Omental fat pad (tissue), 4 donors: Measurements from ENCODE around the gene PLA2G3. TPM values are rescaled to one million over a fixed set of nuclear protein-coding genes. Genes with fewer than 3 reads are reported as not detected.

Source experiments
- ATAC-seq: fragments of 150-250 bp; one replicate; pipeline ENCODE4 v1.9.1; 2016; ENCODE audit warnings: mild to moderate bottlenecking, moderate library complexity; ENCODE audit not compliant: low FRiP score
- DNase-seq: peaks from one replicate; pipeline ENCODE4 v3.0.0-alpha.2; 2019; ENCODE audit warnings: low spot score
- total RNA-seq, 4 donors: library from RNA; depleted of rRNA; stranded (reverse); fragments of >200 nt; gene quantifications; one replicate each; pipeline ENCODE4 v1.1.0, GENCODE V29; 2016
- TF ChIP-seq, protein P1 (sequence below), 3 donors: fragments of 450-650 bp; IDR thresholded peaks; one replicate each; pipeline ENCODE4 v1.5.1; 2016 to 2017; ENCODE audit warnings: antibody characterized with exemption in 3 of 3, mild to moderate bottlenecking in 3 of 3, moderate library complexity in 2 of 3

The PLA2G3 gene
- total RNA-seq, 4 donors from 2014 or later, result not detected

DNA sequence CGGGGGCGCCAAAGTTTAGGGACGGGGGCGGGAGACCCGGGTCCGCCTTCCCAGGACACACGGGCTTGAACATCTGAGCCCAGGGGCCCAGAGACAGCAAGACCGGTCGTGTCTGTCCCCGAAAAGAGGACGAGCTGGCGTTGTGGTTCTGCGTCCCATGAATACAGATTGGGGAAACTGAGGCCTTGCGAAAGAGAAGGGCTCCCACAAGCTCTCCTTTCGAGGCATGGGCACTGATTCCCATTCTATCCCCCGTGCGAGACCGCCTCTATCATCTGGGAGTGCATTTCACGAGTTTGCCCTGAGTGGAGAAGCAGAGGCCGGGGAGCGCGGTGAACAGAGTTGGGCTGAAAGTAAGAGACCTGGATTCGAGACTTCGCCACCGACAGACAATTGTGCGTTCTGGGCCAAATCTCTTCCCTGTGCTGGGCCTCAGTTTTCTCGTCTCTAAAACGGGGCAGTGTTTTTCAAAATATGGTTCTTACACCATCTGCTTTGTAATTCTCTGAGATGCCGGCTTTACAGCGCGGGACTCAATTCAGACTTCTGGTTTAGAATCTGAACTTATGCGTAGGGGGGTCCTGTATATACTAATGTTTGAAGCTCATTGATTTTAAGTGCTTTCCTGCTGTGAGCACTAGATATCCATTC is 20.1 kb upstream of the PLA2G3 start:
- peak; percentile 53 for ATAC-seq
- DNase-seq, result no peak
- TF ChIP-seq, protein P1, sequence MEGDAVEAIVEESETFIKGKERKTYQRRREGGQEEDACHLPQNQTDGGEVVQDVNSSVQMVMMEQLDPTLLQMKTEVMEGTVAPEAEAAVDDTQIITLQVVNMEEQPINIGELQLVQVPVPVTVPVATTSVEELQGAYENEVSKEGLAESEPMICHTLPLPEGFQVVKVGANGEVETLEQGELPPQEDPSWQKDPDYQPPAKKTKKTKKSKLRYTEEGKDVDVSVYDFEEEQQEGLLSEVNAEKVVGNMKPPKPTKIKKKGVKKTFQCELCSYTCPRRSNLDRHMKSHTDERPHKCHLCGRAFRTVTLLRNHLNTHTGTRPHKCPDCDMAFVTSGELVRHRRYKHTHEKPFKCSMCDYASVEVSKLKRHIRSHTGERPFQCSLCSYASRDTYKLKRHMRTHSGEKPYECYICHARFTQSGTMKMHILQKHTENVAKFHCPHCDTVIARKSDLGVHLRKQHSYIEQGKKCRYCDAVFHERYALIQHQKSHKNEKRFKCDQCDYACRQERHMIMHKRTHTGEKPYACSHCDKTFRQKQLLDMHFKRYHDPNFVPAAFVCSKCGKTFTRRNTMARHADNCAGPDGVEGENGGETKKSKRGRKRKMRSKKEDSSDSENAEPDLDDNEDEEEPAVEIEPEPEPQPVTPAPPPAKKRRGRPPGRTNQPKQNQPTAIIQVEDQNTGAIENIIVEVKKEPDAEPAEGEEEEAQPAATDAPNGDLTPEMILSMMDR (IDR thresholded peaks at IDR 0.05), result no peak

DNA sequence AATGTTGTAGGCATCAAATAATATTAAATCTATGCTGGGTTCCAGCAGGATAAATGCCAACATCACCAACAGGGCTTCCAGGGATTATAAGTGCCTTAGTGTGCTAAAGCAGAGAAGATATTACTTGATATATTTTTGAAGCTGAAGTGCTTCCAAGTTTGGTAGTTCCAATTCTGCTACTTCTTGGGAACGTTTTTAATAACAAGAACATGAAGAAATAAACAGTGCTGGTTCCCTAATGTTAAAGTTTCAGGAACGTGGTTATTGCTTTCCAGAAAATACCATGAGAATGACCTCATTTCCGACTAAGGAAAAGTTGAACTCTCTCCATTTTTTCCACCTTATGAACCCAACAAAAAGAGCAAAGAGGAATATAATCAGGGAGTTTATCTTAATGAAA is 15.1 kb upstream of the PLA2G3 start:
- TF ChIP-seq, protein P1 (IDR thresholded peaks at IDR 0.05), result no peak
- no peak for ATAC-seq
- no peak for DNase-seq

DNA sequence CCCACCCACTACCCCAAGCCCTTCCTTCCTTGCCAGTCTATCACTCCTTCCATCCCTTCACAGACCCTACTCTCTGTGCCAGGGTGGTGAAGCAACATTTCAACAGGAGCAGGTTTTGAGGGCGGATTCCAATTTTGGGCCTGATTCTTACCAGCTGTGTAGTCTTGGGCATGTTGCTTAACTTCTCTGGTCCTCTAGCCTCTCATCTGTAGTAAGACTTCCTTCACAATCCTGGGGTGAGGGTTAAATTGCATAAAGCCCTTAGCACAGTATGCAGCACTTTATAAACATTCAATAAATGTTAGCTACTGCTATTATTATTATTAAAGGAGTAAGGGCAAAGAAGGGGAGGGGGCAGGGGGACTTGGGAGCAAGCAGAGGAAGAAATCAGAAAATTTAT is 14.7 kb upstream of the PLA2G3 start:
- TF ChIP-seq, protein P1 (IDR thresholded peaks at IDR 0.05), result no peak
- DNase-seq (no peak), ATAC-seq (no peak)

DNA sequence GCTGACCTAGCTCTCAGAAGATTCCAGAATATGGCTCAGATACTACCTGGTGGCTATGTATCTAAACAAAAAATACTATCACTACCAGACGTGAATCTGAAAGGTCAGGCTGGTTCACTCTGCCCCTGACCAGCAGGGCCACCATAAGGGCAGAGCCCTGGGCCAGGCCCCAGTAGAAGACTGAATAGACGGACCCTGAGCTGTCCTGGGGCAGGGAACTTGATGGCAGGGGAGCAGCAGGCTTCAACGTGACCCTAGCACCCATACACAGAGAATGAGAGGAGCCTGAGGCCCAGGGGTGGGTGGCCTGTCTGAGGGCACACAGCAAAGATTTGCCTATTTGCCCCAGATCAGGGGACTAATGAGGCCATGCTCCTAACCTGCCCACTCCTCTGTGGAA is 13.0 kb upstream of the PLA2G3 start:
- DNase-seq, result no peak
- TF ChIP-seq, protein P1 (IDR thresholded peaks at IDR 0.05), result no peak
- ATAC-seq, result no peak

DNA sequence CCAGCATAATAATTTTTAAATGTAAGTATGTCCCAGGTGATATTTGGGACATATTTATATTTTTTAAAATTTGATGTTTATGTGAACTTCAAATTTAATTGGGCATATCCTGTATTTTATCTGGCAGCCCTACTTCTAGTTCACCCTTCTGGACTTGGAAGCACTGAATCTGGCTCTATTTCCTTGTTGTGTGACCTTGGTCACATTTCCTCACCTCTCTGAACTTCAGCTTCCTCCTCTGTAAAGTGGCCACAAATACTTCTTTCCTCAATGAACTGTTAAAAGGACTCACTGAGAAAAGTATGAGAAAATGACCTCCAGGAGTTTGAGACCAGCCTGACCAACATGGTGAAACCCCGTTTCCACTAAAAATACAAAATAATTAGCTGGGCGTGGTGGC is 11.6 kb upstream of the PLA2G3 start:
- TF ChIP-seq, protein P1 (IDR thresholded peaks at IDR 0.05), result no peak
- no peak for ATAC-seq
- DNase-seq, result no peak

DNA sequence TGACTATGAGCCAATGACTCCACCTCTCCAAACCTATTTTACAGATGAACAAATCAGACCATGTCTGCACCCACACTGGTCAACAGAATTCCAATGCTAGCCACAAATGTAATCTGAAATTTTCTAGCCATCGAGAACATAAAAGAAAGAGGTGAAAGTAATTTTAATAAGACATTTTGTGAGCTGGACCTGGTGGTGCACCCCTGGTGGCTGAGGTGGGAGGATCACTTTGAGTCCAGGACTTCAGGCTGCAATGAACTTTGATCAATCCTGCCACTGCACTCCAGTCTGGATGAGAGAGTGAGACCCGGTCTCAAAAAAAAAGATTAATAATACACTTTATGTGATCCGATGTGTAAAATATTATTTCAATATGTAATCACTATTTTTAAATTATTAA is 10.3 kb upstream of the PLA2G3 start:
- TF ChIP-seq, protein P1 (IDR thresholded peaks at IDR 0.05), result no peak
- DNase-seq (no peak), ATAC-seq (no peak)

DNA sequence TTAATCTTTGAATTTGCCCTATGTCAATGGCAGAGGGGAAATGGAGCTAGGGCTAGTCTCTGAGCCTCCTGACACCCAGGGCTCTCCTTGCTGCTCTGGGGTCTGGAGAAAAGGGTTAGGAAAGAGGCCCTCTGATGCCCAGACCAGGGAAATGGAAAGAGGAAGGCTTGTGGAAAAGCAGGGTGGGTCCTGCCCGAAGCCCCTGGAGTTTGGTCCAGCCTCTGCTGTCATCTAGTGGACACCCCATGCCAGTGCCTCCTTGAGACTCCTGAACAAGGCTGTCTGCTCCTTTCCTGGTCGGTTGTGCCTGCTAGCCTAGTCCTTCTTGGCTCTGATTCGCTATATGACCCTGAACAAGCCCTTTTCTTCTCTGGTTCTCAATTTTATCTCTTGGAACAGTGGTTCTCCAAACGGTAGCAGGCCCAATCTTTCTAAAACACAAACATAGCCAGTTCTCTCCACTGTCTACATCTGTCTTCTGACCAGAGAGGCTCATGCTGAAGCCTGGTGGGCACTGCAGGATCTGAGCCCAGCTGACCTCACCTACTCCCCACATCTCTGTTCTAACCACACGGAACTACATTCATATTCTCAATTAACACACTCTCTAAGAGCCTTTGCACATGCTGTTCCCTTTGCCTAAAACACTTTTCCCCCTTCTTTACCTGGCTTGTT is 8.8 kb upstream of the PLA2G3 start:
- TF ChIP-seq, protein P1 (IDR thresholded peaks at IDR 0.05), result peak in 2 of 3 donors; percentile 21
- DNase-seq, result no peak
- ATAC-seq, result peak; percentile 73
